OCI-LY1 (cell line): ENCODE data around the gene TMEM181.

ENCODE experiments used
- H2AFZ ChIP-seq: fragments of 200-600 bp; sonication (generic), shearing (Covaris generic); 2 replicates; pipeline ENCODE4 v1.6.0; 2014; ENCODE audit warnings: antibody characterized with exemption, mild to moderate bottlenecking, low read length
- H3F3A ChIP-seq: fragments of 200-600 bp; sonication (generic), shearing (Covaris generic); 2 replicates; pipeline ENCODE4 v1.6.0; 2014; ENCODE audit warnings: mild to moderate bottlenecking, antibody characterized with exemption, low read length, moderate library complexity; ENCODE audit not compliant: insufficient read depth
- H3K27ac ChIP-seq: fragments of 200-600 bp; sonication (generic); 2 replicates; pipeline ENCODE4 v1.5.1; 2014; ENCODE audit warnings: low read length, mixed run types, mild to moderate bottlenecking, low read depth; ENCODE audit not compliant: poor library complexity, severe bottlenecking
- H3K27me3 ChIP-seq: fragments of 200-600 bp; sonication (generic); 2 replicates; pipeline ENCODE4 v1.6.0; 2014; ENCODE audit warnings: antibody characterized with exemption, mild to moderate bottlenecking, low read length, moderate library complexity; ENCODE audit not compliant: insufficient read depth
- H3K36me3 ChIP-seq: fragments of 200-600 bp; sonication (generic); 2 replicates; pipeline ENCODE4 v1.6.1; 2014; ENCODE audit warnings: mild to moderate bottlenecking, antibody characterized with exemption, low read length, moderate library complexity, mixed read lengths; ENCODE audit not compliant: insufficient read depth
- H3K4me1 ChIP-seq: fragments of 200-600 bp; sonication (generic); 2 replicates; pipeline ENCODE4 v1.5.1; 2014; ENCODE audit warnings: mild to moderate bottlenecking, low read length, moderate library complexity; ENCODE audit not compliant: insufficient read depth, severe bottlenecking
- H3K4me2 ChIP-seq: fragments of 200-600 bp; sonication (generic), shearing (Covaris generic); 2 replicates; pipeline ENCODE4 v1.6.1; 2014; ENCODE audit warnings: low read length
- H3K4me3 ChIP-seq: fragments of 200-600 bp; sonication (generic); 2 replicates; pipeline ENCODE4 v1.5.1; 2014; ENCODE audit warnings: low read length, low read depth, mild to moderate bottlenecking, mixed read lengths; ENCODE audit not compliant: poor library complexity, severe bottlenecking
- H3K79me2 ChIP-seq: fragments of 200-600 bp; shearing (Covaris generic); 2 replicates; pipeline ENCODE4 v1.6.1; 2016; ENCODE audit warnings: mixed run types, low read length, mixed read lengths; ENCODE audit not compliant: insufficient read depth
- H3K9ac ChIP-seq: fragments of 200-600 bp; sonication (generic), shearing (Covaris generic); 2 replicates; pipeline ENCODE4 v1.6.1; 2014; ENCODE audit warnings: mild to moderate bottlenecking, low read length, mixed read lengths
- H3K9me2 ChIP-seq: fragments of 200-600 bp; sonication (generic), shearing (Covaris generic); 2 replicates; pipeline ENCODE4 v1.6.1; 2014; ENCODE audit warnings: low read depth, mild to moderate bottlenecking, low read length, mixed read lengths
- H3K9me3 ChIP-seq: fragments of 200-600 bp; shearing (Covaris generic); 2 replicates; pipeline ENCODE4 v1.6.1; 2014; ENCODE audit warnings: low read length, mixed read lengths
- H4K20me1 ChIP-seq: fragments of 200-600 bp; sonication (generic), shearing (Covaris generic); 2 replicates; pipeline ENCODE4 v1.6.0; 2016; ENCODE audit warnings: mild to moderate bottlenecking, low read length; ENCODE audit not compliant: insufficient read depth
- CTCF ChIP-seq: fragments of 200-600 bp; sonication (generic), shearing (Covaris generic); IDR thresholded peaks from 2 replicates; pipeline ENCODE4 v1.5.1; 2017; ENCODE audit warnings: mild to moderate bottlenecking, antibody characterized with exemption, low read length, moderate library complexity, mixed read lengths
- EZH2 ChIP-seq: fragments of 200-600 bp; sonication (generic), shearing (Covaris generic); IDR thresholded peaks from 2 replicates; pipeline ENCODE4 v1.8.0; 2017; ENCODE audit warnings: borderline replicate concordance, mixed run types, mild to moderate bottlenecking, antibody characterized with exemption, low read length, moderate library complexity, mixed read lengths

Gene TMEM181

GRCh38 chr6:158545043-158545966 is 14.6 kb upstream of the TMEM181 start:
- Histone ChIP-seq H2AFZ (no peak overlapping the region), H3K4me2 (no peak overlapping the region), H3K27ac (no peak overlapping the region), H4K20me1 (no peaks in the 10 kb centered on the region), H3K4me1 (no peaks in the 10 kb centered on the region), H3K9me2 (no peaks in the 10 kb centered on the region), H3F3A (no peaks in the 10 kb centered on the region), H3K9me3 (no peaks in the 10 kb centered on the region), H3K27me3 (peaks cover 9% of the 10 kb centered on the region; the same call in 1 of the 2 replicates), H3K4me3 (no peak overlapping the region), H3K9ac (no peak overlapping the region), H3K36me3 (no peaks in the 10 kb centered on the region), H3K79me2 (no peaks in the 10 kb centered on the region)
- no peak for TF ChIP-seq CTCF
- no peak for TF ChIP-seq EZH2

- no peak overlapping the region for H3K4me3 ChIP-seq
- no peaks in the 10 kb centered on the region for H4K20me1 ChIP-seq
- TF ChIP-seq CTCF (no peak), EZH2 (no peak)
- H3K9ac ChIP-seq = no peak overlapping the region
- H3K36me3 ChIP-seq = no peaks in the 10 kb centered on the region
- 0 out of 2 replicates have a peak, but pooled peaks cover 6% of the 10 kb centered on the region for H3K27me3 ChIP-seq
- no peaks in the 10 kb centered on the region for H3K4me1 ChIP-seq
- no peak overlapping the region for H2AFZ ChIP-seq
- no peak overlapping the region for H3K27ac ChIP-seq
- no peaks in the 10 kb centered on the region for H3F3A ChIP-seq
- no peaks in the 10 kb centered on the region for H3K79me2 ChIP-seq
- no peaks in the 10 kb centered on the region for H3K9me2 ChIP-seq
- no peak overlapping the region for H3K4me2 ChIP-seq
- no peaks in the 10 kb centered on the region for H3K9me3 ChIP-seq
Measured at GRCh38 chr6:158548418-158549161, 11.3 kb upstream of the TMEM181 start.

- H3K27me3 ChIP-seq = no peaks in the 10 kb centered on the region
- no peaks in the 10 kb centered on the region for H4K20me1 ChIP-seq
- no peak overlapping the region for H3K4me2 ChIP-seq
- no peak overlapping the region for H3K4me3 ChIP-seq
- no peak overlapping the region for H2AFZ ChIP-seq
- H3K9ac ChIP-seq = no peak overlapping the region
- no peaks in the 10 kb centered on the region for H3K79me2 ChIP-seq
- H3K27ac ChIP-seq = no peak overlapping the region
- H3K9me2 ChIP-seq = no peaks in the 10 kb centered on the region
- H3K4me1 ChIP-seq = no peaks in the 10 kb centered on the region
- H3F3A ChIP-seq = no peaks in the 10 kb centered on the region
- no peaks in the 10 kb centered on the region for H3K36me3 ChIP-seq
- TF ChIP-seq EZH2 = no peak
- no peak for TF ChIP-seq CTCF
- H3K9me3 ChIP-seq = no peaks in the 10 kb centered on the region
Measured at GRCh38 chr6:158552055-158552795, 7.7 kb upstream of the TMEM181 start.
